ENCODE results near the gene BBOF1. TPM values are rescaled to one million over a fixed set of nuclear protein-coding genes. Genes with fewer than 3 reads are reported as not detected.
"Not testable (repeated sequence)": the region's sequence is repeated elsewhere in the genome, so short reads cannot be mapped to it uniquely, and the experiment has no call there.

BBOF1 gene
- total RNA-seq, 2 experiments from 2014 or later, result 1.9 to 2.1 TPM

DNA sequence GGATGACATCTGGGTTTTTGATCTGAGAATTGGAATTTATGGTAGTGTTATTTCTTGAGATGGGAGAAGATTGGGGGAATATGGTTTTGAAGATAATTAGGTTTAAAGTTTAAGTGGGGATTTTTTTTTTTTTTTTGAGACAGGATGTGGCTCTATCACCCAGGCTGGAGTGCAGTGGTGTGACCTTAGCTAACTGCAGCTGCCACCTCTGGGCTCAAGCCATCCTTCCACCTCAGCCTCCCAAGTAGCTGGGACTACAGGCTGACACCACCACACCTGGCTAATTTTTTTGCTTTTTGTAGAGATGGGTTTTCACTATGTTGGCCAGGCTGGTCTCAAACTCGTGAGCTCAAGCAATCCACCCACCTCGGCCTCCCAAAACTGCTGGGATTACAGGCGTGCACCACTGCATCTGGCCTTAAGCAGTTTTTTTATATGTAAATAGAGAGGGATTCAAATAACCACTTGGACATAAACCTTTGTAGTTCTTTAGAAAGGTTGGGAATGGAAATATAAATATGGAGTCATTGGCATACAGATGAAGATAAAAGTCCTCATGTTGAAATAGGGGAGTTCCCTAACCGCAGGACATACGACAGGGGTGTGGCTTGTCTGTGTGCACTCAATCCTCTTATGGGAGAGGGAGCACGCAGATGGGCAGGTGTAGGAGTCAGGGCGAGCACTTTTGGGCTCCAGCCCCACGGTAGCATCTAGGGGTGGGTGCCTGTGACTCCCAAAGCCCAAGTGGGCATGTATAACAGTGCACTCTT, 70.3 kb downstream of the BBOF1 start:
- ATAC-seq (no peak), DNase-seq (peak; percentile 12)
- H3K27me3 Mint-ChIP-seq, result no peaks in the 10 kb centered on the region
- peaks cover 9% of the 10 kb centered on the region for H3K36me3 Mint-ChIP-seq (ENCODE audit: low read depth)
- intact Hi-C loops (cut with DNase I, micrococcal nuclease), result loop anchor here in 1 of 2 experiments (10.0 kb wide), 2 partner anchors 345 to 1035 kb away; partner anchors contain the start of gene RBM25
- no peak overlapping the region for H3K4me3 Mint-ChIP-seq
- ChIA-PET POLR2A (no interaction called here), CTCF (interaction anchor here (0.6 kb wide), 1 partner anchor 62 kb away, joined by 3 read pairs; no protein-coding TSS in a partner anchor)
- H3K9me3 Mint-ChIP-seq (ENCODE audit: low read depth), result no peaks in the 10 kb centered on the region
- H3K27ac Mint-ChIP-seq, result peak overlapping the region; percentile 45
- H3K4me1 Mint-ChIP-seq, result peaks cover 22% of the 10 kb centered on the region

DNA sequence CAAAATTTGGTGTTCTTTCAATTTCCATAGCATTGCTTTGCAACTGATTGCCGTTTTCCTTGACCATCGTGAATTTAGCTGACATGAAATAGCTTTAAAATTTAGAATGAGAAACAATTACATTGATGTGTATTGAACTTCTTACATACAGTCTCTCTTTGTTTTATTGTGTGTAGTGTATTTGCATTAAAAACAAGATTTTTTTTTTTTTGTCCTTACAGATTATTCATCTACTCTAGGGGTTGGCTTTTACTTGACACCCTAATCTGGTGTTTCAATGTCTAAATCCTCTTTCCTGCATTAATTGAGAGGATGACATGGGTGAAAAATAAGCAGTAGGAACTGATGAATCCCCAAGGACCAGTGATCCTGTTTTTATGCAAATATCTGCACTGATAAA, 86.2 kb downstream of the BBOF1 start:
- ChIA-PET CTCF (interaction anchor here (1.6 kb wide), 1 partner anchor 111 kb away, joined by 4 read pairs; no protein-coding TSS in a partner anchor), POLR2A (no interaction called here)
- Mint-ChIP-seq H3K36me3 (ENCODE audit: low read depth) (peaks cover 10% of the 10 kb centered on the region), H3K27me3 (no peaks in the 10 kb centered on the region), H3K4me1 (no peaks in the 10 kb centered on the region), H3K27ac (no peak overlapping the region), H3K9me3 (ENCODE audit: low read depth) (no peaks in the 10 kb centered on the region), H3K4me3 (no peak overlapping the region)
- intact Hi-C loops (cut with DNase I, micrococcal nuclease), result no loop called here
- DNase-seq (no peak), ATAC-seq (no peak)

DNA sequence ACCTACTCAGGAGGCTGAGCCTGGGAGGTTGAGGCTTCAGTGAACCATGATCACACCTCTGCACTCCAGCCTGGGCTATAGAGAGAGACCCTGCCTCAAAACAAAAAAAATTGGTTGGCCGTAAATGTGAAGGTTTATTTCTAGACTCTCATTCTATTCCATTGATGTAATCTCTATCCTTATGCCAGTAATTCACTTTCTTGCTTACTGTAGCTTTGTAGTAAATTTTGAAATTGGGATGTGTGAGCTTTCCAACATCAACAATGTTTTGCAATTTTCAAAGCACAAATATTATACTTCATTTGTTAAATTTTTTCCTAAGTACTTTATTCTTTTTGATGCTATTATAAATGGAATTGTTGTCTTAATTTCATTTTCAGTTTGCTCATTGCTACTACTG, 90.2 kb downstream of the BBOF1 start:
- no peak overlapping the region for H3K27ac Mint-ChIP-seq
- H3K36me3 Mint-ChIP-seq (ENCODE audit: low read depth), result peaks cover 7% of the 10 kb centered on the region
- POLR2A ChIA-PET, result no interaction called here
- DNase-seq (no peak), ATAC-seq (no peak)
- intact Hi-C loops (cut with DNase I, micrococcal nuclease), result no loop called here
- H3K27me3 Mint-ChIP-seq, result no peaks in the 10 kb centered on the region
- CTCF ChIA-PET, result interaction anchor here (1.5 to 1.9 kb wide), 2 partner anchors 9 to 142 kb away, joined by 4 to 7 read pairs; no protein-coding TSS in a partner anchor
- H3K4me1 Mint-ChIP-seq, result no peaks in the 10 kb centered on the region
- no peak overlapping the region for H3K4me3 Mint-ChIP-seq
- H3K9me3 Mint-ChIP-seq (ENCODE audit: low read depth), result no peaks in the 10 kb centered on the region

DNA sequence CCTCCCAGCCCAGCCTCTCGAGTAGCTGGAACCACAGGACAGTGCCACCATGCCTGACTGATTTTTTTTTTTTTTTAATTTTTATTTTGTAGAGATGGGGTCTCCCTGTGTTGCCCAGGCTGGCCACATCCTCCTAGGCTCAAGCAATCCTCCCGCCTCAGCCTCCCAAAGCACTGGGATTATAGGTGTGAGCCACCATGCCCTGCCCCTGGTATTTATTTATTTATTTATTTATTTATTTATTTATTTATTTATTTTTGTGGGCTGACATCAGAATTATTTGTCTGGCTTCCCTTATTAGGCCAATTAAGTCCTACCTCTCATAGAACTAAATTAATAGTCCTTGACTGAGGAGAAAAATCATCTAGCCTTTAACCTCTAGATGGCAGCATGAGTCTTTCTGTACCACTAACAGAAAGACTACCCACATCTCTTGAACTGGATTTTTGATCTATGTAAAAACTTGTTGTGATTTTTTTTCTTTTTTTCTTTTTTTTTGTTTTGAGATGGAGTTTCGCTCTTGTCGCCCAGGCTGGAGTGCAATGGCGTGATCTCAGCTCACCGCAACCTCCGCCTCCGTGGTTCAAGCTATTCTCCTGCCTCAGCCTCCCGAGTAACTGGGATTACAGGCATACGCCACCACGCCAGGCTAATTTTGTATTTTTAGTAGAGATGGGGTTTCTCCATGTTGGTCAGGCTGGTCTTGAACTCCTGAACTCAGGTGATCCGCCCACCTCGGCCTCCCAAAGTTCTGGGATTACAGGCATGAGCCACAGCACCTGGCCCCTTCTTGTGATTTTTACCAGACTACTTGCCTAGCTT, 92.5 kb downstream of the BBOF1 start:
- ChIA-PET POLR2A (interaction anchor here (0.6 kb wide), 1 partner anchor 447 kb away, joined by 3 read pairs; no protein-coding TSS in a partner anchor), CTCF (interaction anchor here (0.6 to 1.9 kb wide), 16 partner anchors 10 to 415 kb away, joined by 3 to 12 read pairs (median 3); no protein-coding TSS in a partner anchor)
- intact Hi-C loops (cut with DNase I, micrococcal nuclease), result loop anchor here (1.0 to 2.0 kb wide), 3 partner anchors 105 to 146 kb away; no protein-coding TSS in a partner anchor
- DNase-seq; H3K4me3 Mint-ChIP-seq; H3K9me3 Mint-ChIP-seq (ENCODE audit: low read depth); H3K4me1 Mint-ChIP-seq; H3K27me3 Mint-ChIP-seq; H3K36me3 Mint-ChIP-seq (ENCODE audit: low read depth); H3K27ac Mint-ChIP-seq: not testable (repeated sequence)
- ATAC-seq, result peak; percentile 61

Other genes with a start within 250 kb of the BBOF1 start
- gene PTGR2, start 167.5 kb upstream of the BBOF1 start, total RNA-seq, result 10 to 100 TPM; 12.6 to 14.3 TPM
- gene ZNF410, start 132.5 kb upstream of the BBOF1 start, total RNA-seq, result 10 to 100 TPM; 58.6 to 66.2 TPM
- 1 to 10 TPM; 1.2 to 1.4 TPM for gene FAM161B, start 69.3 kb upstream of the BBOF1 start, total RNA-seq
- gene COQ6, start 69.0 kb upstream of the BBOF1 start, total RNA-seq, result 10 to 100 TPM; 14.1 to 17.0 TPM
- gene ENTPD5, start 61 bp upstream of the BBOF1 start, total RNA-seq, result 10 to 100 TPM in 1 of 2 experiments, 1 to 10 TPM in 1; 8.7 to 10.0 TPM
- gene ALDH6A1, start 65.1 kb downstream of the BBOF1 start, total RNA-seq, result 10 to 100 TPM; 17.2 to 24.6 TPM
- 10 to 100 TPM; 10.3 to 13.2 TPM for gene LIN52, start 65.6 kb downstream of the BBOF1 start, total RNA-seq
- not detected for gene VSX2, start 220.1 kb downstream of the BBOF1 start, total RNA-seq

All from activated CD4-positive, alpha-beta T cell treated with anti-CD3 and anti-CD28 coated beads for 36 hours (primary cell).